Endothelial cell of umbilical vein (primary cell): Measurements from ENCODE around the gene CDHR1. TPM values are rescaled to one million over a fixed set of nuclear protein-coding genes. Genes with fewer than 3 reads are reported as not detected.

ENCODE experiments used
- BruUV-seq: library from RNA; stranded (reverse); fragments of 400-500 nt; replicated peaks from 2 replicates; lab custom pipeline; 2021; lab: Mats Ljungman, UMichigan
- CTCF ChIA-PET: fragments of 300-600, 350-600 bp; sonication (Branson Sonifier 250); formaldehyde crosslinking; loops from one replicate; lab custom pipeline; 2021; ENCODE audit warnings: antibody characterized with exemption, inconsistent platforms; lab: Charles Lee
- POLR2A ChIA-PET: fragments of 300-600, 350-600 bp; sonication (Branson Sonifier 250); formaldehyde crosslinking; loops from one replicate; lab custom pipeline; 2021; ENCODE audit warnings: antibody characterized with exemption, inconsistent platforms; lab: Charles Lee
- DNase-seq: peaks from one replicate; pipeline ENCODE4 v3.0.0-alpha.2; 2011; ENCODE audit warnings: low read depth, low spot score
- FAIRE-seq: peaks from 2 replicates; lab custom pipeline; 2011; peaks lifted over from hg19 to GRCh38; lab: Jason Lieb, UNC
- H2AFZ ChIP-seq: 2 replicates; pipeline ENCODE4 v1.6.0; 2012; ENCODE audit warnings: low read depth, low read length, control low read depth, inconsistent platforms
- H3K27ac ChIP-seq: 2 replicates; pipeline ENCODE4 v1.5.1; 2011; ENCODE audit warnings: low read depth, mild to moderate bottlenecking, control low read depth, low read length, moderate library complexity; ENCODE audit not compliant: insufficient read depth
- H3K27me3 ChIP-seq, 2 experiments: 2 replicates each; pipeline versions ENCODE4 v1.6.0 to v1.6.1; 2011; ENCODE audit warnings: low read length in 2 of 2, mixed read lengths in 1 of 2; ENCODE audit not compliant: control insufficient read depth in 2 of 2, insufficient read depth in 2 of 2
- H3K36me3 ChIP-seq, 2 experiments: 2 replicates in 1 of 2; 3 replicates in 1 of 2; pipeline ENCODE4 v1.5.1; 2011; ENCODE audit warnings: low read length in 2 of 2, mild to moderate bottlenecking in 1 of 2, moderate library complexity in 1 of 2; ENCODE audit not compliant: control insufficient read depth in 2 of 2, insufficient read depth in 2 of 2; ENCODE audit errors: extremely low read depth in 1 of 2
- H3K4me1 ChIP-seq: 3 replicates; pipeline ENCODE4 v1.5.1; 2011; ENCODE audit warnings: mild to moderate bottlenecking, low read length; ENCODE audit not compliant: control insufficient read depth, insufficient read depth; ENCODE audit errors: extremely low read depth
- H3K4me2 ChIP-seq: 2 replicates; pipeline ENCODE4 v1.6.1; 2011; ENCODE audit warnings: low read length, control low read depth, mixed read lengths; ENCODE audit not compliant: insufficient read depth
- H3K4me3 ChIP-seq, 3 experiments: fragments of 200-600 bp in 1 of 3; sonication (generic), shearing (Covaris generic) in 1 of 3; replicated peaks in 1 of 3; 2 replicates each; pipeline ENCODE4 v1.5.1; 2011 to 2016; ENCODE audit warnings: control low read depth in 3 of 3, low read length in 3 of 3, mild to moderate bottlenecking in 2 of 3, inconsistent platforms in 1 of 3, low read depth in 1 of 3, moderate library complexity in 1 of 3; ENCODE audit not compliant: insufficient read depth in 1 of 3
- H3K79me2 ChIP-seq: 2 replicates; pipeline ENCODE4 v1.6.0; 2012; ENCODE audit warnings: low read length, inconsistent platforms; ENCODE audit not compliant: control insufficient read depth, insufficient read depth
- H3K9ac ChIP-seq: replicated peaks from 2 replicates; pipeline ENCODE3; 2011; ENCODE audit warnings: low read length, control low read depth; ENCODE audit not compliant: insufficient read depth; ENCODE audit errors: extremely low read depth
- H3K9me1 ChIP-seq: replicated peaks from 3 replicates; pipeline ENCODE4 v1.6.0; 2011; ENCODE audit warnings: mild to moderate bottlenecking, low read length; ENCODE audit not compliant: control insufficient read depth, insufficient read depth; ENCODE audit errors: extremely low read depth
- H3K9me3 ChIP-seq: replicated peaks from 2 replicates; pipeline ENCODE4 v1.5.1; 2012; ENCODE audit warnings: low read length, inconsistent platforms; ENCODE audit not compliant: control insufficient read depth, insufficient read depth
- H4K20me1 ChIP-seq: replicated peaks from 2 replicates; pipeline ENCODE3; 2011; ENCODE audit warnings: mild to moderate bottlenecking, low read length; ENCODE audit not compliant: control insufficient read depth, insufficient read depth; ENCODE audit errors: extremely low read depth
- CTCF ChIP-seq, 2 donors: IDR thresholded peaks; 1 replicate in 1 of 2; 2 replicates in 1 of 2; pipeline ENCODE4 v1.5.1; 2011; ENCODE audit warnings: low read length in 2 of 2, mild to moderate bottlenecking in 2 of 2, moderate library complexity in 2 of 2, control low read depth in 1 of 2, inconsistent platforms in 1 of 2, low read depth in 1 of 2; ENCODE audit not compliant: insufficient read depth in 1 of 2; ENCODE audit errors: extremely low read depth in 1 of 2
- EZH2 ChIP-seq: IDR thresholded peaks from 2 replicates; pipeline ENCODE4 v1.6.1; 2012; ENCODE audit warnings: borderline replicate concordance, low read depth, mild to moderate bottlenecking, moderate library complexity, low read length, inconsistent platforms; ENCODE audit not compliant: severe bottlenecking
- FOS ChIP-seq: IDR thresholded peaks from 2 replicates; pipeline ENCODE4 v1.6.1; 2011; ENCODE audit warnings: mild to moderate bottlenecking, low read length, moderate library complexity, borderline replicate concordance; ENCODE audit not compliant: insufficient read depth
- GATA2 ChIP-seq: IDR thresholded peaks from 2 replicates; pipeline ENCODE4 v1.7.0; 2011; ENCODE audit warnings: low read depth, mild to moderate bottlenecking, moderate library complexity, mixed read lengths, low read length; ENCODE audit not compliant: insufficient read length, insufficient read depth
- JUN ChIP-seq: IDR thresholded peaks from 2 replicates; pipeline ENCODE4 v1.6.1; 2011; ENCODE audit warnings: borderline replicate concordance, low read depth; ENCODE audit not compliant: insufficient read length, insufficient read depth
- MAX ChIP-seq: IDR thresholded peaks from 2 replicates; pipeline ENCODE4 v1.6.1; 2011; ENCODE audit not compliant: insufficient read depth, insufficient read length
- MYC ChIP-seq: IDR thresholded peaks from one replicate; pipeline ENCODE4 v1.6.1; 2011; ENCODE audit warnings: mild to moderate bottlenecking, low read depth, low read length
- POLR2A ChIP-seq: IDR thresholded peaks from 2 replicates; pipeline ENCODE4 v1.6.1; 2012; ENCODE audit warnings: low read depth, mild to moderate bottlenecking, control low read depth, low read length
- POLR2AphosphoS5 ChIP-seq: IDR thresholded peaks from 2 replicates; pipeline ENCODE4 v1.6.1; 2012; ENCODE audit warnings: low read depth, mild to moderate bottlenecking, control low read depth, low read length, moderate library complexity; ENCODE audit not compliant: insufficient read depth
- dilution Hi-C: fragments of 300-500 bp; cut with MboI; formaldehyde crosslinking; loops from one replicate; pipeline ENCODE4 v1.15.0; 2019; ENCODE audit warnings: low sequenced_read_pairs; ENCODE audit not compliant: extremely low pct_ligation_motif_present
- intact Hi-C: fragments of 100-400 bp; cut with micrococcal nuclease; formaldehyde crosslinking; loops from one replicate; pipeline ENCODE4 v1.10.0; 2022
- polyA plus RNA-seq, 4 experiments: library from polyadenylated mRNA; depleted of rRNA in 3 of 4; stranded (reverse) in 3 of 4; unstranded in 1 of 4; fragments of >200 nt; gene quantifications; 2 replicates each; pipeline versions ENCODE4 v1.2.1 to v1.2.3, GENCODE V29; 2011 to 2012; ENCODE audit warnings: missing spikeins in 1 of 4
- total RNA-seq: library from RNA; stranded (reverse); gene quantifications from 2 replicates; pipeline ENCODE4 v1.2.3, GENCODE V29; 2021

CDHR1 gene
- total and polyA plus RNA-seq, 2 donors (not counting 3 experiments of a cell fraction or from before 2014, with no cell fraction given) = 0.11 to 0.53 TPM

- intact Hi-C loops = no loop called here
Measured at GRCh38 chr10:84211566-84211965, 17.2 kb downstream of the CDHR1 start.

More at GRCh38 chr10:84211566-84211965, 17.2 kb downstream of the CDHR1 start:
- CTCF ChIA-PET = interaction anchor here (1.6 to 2.0 kb wide), 2 partner anchors 11 to 64 kb away, joined by 3 to 6 read pairs; no protein-coding TSS in a partner anchor
- Histone ChIP-seq H2AFZ (no peak overlapping the region), H3K36me3 (no peaks in the 10 kb centered on the region), H3K4me2 (no peak overlapping the region), H3K4me1 (no peaks in the 10 kb centered on the region), H3K79me2 (no peaks in the 10 kb centered on the region), H4K20me1 (no peaks in the 10 kb centered on the region), H3K9ac (no peak overlapping the region), H3K27ac (no peak overlapping the region), H3K4me3 (no peak overlapping the region), H3K9me1 (no peaks in the 10 kb centered on the region), H3K27me3 (no peaks in the 10 kb centered on the region), H3K9me3 (no peaks in the 10 kb centered on the region)
- no peak for TF ChIP-seq FOS
- no peak for TF ChIP-seq EZH2
- TF ChIP-seq MAX = no peak
- no peak for TF ChIP-seq JUN
- no peak for TF ChIP-seq POLR2AphosphoS5
- TF ChIP-seq CTCF (IDR thresholded peaks at IDR 0.05; ENCODE audit: extremely low read depth in 1 of 2, insufficient read depth in 1 of 2, low read depth in 1 of 2, low read length in 2 of 2) = no peak
- no peak for TF ChIP-seq MYC
- TF ChIP-seq GATA2 = no peak
- no peak for TF ChIP-seq POLR2A
- POLR2A ChIA-PET = no interaction called here
- dilution Hi-C loops = no loop called here
- no peak for FAIRE-seq
- no TSS peak for BruUV-seq
- no peak for DNase-seq
